ENCODE measurements around the gene LRRN2. TPM values are rescaled to one million over a fixed set of nuclear protein-coding genes. Genes with fewer than 3 reads are reported as not detected.

LRRN2 gene
- total RNA-seq, 1 donor: not detected

DNA sequence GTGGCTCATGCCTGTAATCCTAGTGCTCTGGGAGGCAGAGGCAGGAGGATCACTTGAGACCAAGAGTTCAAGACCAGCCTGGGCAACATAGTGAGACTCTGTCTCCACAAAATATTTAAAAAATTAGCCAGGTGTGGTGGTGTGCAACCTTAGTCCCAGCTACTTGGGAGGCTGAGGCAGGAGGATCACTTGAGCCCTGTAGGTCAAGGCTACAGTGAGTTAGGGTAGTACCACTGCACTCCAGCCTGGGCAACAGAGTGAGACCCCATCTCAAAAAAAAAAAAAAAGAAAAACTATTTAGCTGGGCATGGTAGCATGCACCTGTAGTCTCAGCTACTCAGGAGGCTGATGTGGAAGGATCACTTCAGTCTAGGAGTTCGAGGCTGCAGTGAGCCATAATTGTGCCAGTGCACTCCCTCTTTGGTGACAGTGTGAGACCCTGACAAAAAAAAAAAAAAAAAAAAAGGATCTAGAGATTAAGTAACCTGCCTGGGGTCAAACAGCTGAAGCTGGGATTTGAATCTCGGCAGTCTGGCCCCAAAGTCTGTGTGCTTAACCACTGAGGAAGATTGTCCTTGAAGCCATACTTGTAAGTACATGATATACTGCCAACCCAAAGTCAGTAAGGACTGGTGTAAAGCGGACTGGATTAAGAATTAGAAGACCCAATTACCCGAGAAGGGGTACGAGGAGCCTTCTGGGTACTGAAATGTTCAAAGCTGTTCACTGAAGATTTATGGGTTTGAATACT lies 31.8 kb downstream of the LRRN2 start:
- no peak for DNase-seq (ENCODE audit: low read depth)
- no peak overlapping the region for H3K4me3 ChIP-seq (ENCODE audit: low read depth, low read length)
- TF ChIP-seq, protein P1, sequence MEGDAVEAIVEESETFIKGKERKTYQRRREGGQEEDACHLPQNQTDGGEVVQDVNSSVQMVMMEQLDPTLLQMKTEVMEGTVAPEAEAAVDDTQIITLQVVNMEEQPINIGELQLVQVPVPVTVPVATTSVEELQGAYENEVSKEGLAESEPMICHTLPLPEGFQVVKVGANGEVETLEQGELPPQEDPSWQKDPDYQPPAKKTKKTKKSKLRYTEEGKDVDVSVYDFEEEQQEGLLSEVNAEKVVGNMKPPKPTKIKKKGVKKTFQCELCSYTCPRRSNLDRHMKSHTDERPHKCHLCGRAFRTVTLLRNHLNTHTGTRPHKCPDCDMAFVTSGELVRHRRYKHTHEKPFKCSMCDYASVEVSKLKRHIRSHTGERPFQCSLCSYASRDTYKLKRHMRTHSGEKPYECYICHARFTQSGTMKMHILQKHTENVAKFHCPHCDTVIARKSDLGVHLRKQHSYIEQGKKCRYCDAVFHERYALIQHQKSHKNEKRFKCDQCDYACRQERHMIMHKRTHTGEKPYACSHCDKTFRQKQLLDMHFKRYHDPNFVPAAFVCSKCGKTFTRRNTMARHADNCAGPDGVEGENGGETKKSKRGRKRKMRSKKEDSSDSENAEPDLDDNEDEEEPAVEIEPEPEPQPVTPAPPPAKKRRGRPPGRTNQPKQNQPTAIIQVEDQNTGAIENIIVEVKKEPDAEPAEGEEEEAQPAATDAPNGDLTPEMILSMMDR (IDR thresholded peaks at IDR 0.05; ENCODE audit: insufficient read depth, low read length): no peak

DNA sequence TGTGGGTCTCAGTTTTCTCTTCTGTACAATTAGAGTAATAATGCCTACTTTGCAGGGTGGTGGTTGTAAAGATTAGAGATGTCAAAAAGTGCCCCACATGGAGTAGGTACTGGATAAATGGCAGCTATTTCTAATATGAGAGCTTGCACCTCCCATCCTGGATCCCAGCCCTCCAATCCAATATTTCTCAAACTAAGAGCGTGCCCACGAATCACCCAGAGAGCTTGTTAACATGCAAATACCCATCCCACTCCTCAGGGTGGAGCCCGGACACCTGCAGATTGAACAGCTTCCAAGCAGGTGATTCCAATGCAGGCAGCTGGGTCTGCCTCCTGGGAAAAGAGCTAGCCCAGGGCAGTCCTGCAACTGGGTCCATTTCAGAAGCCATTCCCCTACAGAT lies 33.0 kb downstream of the LRRN2 start:
- DNase-seq (ENCODE audit: low read depth): no peak
- TF ChIP-seq, protein P1 (IDR thresholded peaks at IDR 0.05; ENCODE audit: insufficient read depth, low read length): no peak
- no peak overlapping the region for H3K4me3 ChIP-seq (ENCODE audit: low read depth, low read length)

DNA sequence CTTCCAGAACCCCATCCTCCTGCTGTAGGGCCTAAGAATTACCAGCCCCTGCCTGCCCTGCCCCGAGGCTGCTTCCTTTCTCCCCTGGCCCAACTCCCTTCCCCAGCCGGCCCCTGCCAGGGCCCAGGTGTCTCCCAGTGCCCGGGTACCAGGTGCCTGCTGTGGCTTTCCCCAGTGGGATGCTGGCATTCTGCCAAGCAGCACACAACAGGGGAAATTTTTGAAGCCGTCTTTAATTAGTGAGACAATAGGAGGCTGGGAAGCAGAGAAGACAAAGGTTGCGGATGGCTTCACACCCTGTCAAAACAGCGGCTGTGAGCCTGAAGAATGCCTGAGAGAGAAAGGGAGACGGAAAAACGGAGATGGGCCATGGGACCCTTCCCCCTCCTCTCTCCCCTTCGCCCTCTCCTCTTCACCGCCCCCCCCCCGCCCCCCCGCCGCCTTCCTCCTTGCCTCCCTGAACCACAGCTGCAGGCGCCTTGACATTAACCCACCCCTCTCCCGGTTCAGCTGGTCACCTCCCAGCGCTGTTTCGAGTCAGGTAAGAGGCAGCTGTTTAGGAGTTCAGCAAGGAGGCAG lies 33.6 kb downstream of the LRRN2 start:
- TF ChIP-seq, protein P1 (IDR thresholded peaks at IDR 0.05; ENCODE audit: insufficient read depth, low read length): no peak
- no peak overlapping the region for H3K4me3 ChIP-seq (ENCODE audit: low read depth, low read length)
- DNase-seq (ENCODE audit: low read depth): no peak

- H3K4me3 ChIP-seq (ENCODE audit: low read depth, low read length): no peak overlapping the region
- TF ChIP-seq, protein P1 (IDR thresholded peaks at IDR 0.05; ENCODE audit: insufficient read depth, low read length): no peak
- DNase-seq (ENCODE audit: low read depth): no peak
Measured at GRCh38 chr1:204650911-204651570, 34.5 kb downstream of the LRRN2 start.

DNA sequence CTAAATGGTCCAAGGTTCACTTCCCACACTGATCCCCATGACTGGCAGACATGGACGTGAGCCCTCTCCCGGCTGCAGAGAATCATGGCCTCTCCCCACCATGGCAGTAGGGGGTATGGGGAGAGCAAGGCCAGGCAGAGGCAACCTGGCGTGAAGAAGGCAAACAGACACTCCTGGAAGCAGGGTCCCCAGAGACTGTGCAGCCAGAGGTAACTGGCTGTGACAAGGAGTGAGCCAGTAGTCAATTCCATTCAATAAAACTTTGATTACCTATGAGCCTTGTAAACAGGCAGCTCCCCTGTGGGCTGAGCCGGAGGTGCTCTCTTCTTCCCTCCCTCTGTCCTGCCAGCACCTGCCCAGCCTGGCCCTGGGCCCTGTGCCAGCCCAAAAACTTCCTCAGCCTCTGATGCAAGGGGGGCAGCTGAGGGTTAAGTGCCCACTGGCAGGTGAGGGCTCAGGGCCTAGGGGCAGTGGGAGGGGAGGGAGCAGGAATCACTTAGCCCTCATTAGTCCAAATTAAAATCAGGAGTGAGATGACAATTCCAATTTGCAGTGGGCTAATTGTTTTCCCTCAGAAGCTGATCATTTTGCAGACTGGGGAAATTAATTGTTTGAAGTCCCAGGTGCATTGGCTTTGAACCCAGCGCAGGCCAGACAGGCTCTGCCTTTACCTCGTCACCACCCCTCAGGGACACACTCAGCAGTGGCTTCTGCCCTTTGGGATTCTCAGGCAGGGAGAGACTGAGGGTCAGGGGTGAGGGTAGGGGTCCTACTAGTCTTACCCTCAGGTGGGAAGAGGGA lies 35.6 kb downstream of the LRRN2 start:
- DNase-seq (ENCODE audit: low read depth): no peak
- TF ChIP-seq, protein P1 (IDR thresholded peaks at IDR 0.05; ENCODE audit: insufficient read depth, low read length): no peak
- H3K4me3 ChIP-seq (ENCODE audit: low read depth, low read length): no peak overlapping the region

GRCh38 chr1:204648576-204648975 lies 37.0 kb downstream of the LRRN2 start:
- TF ChIP-seq, protein P1 (IDR thresholded peaks at IDR 0.05; ENCODE audit: insufficient read depth, low read length): no peak
- no peak for DNase-seq (ENCODE audit: low read depth)
- no peak overlapping the region for H3K4me3 ChIP-seq (ENCODE audit: low read depth, low read length)
